Mammary epithelial cell (primary cell): ENCODE measurements around the gene RBM47.

Experiments
- CTCF ChIP-seq, 2 donors: IDR thresholded peaks in 1 of 2; conservative IDR thresholded peaks in 1 of 2; 2 replicates each; pipeline ENCODE4 v1.5.1; 2011 to 2012; ENCODE audit warnings: inconsistent platforms in 2 of 2, low read length in 2 of 2, mild to moderate bottlenecking in 2 of 2, control low read depth in 1 of 2, low read depth in 1 of 2; ENCODE audit not compliant: insufficient read depth in 1 of 2; ENCODE audit errors: extremely low read depth in 1 of 2
- EZH2 ChIP-seq: IDR thresholded peaks from 2 replicates; pipeline ENCODE4 v1.6.1; 2012; ENCODE audit warnings: low read length, inconsistent platforms, borderline replicate concordance

- TF ChIP-seq CTCF (conservative IDR thresholded peaks at IDR 0.05 in 1 of 2, IDR thresholded peaks at IDR 0.05 in 1 of 2; ENCODE audit: extremely low read depth in 1 of 2, insufficient read depth in 1 of 2, low read depth in 1 of 2, low read length in 2 of 2) (no peak), EZH2 (no peak)
Measured at GRCh38 chr4:40564815-40565483, 64.7 kb downstream of the RBM47 start.
